Large intestine (tissue), 12 donors: ENCODE data around the gene ACOT13. TPM values are rescaled to one million over a fixed set of nuclear protein-coding genes. Genes with fewer than 3 reads are reported as not detected.
A peak's percentile ranks its signal among the peaks of the same experiment; 100 is the strongest.

Source experiments
- DNase-seq, 2 donors: peaks; one replicate each; pipeline versions ENCODE4 v3.0.0 to v3.0.0-alpha.2; 2013
- H3K27ac ChIP-seq: one replicate; pipeline ENCODE4 v1.5.1; 2013; ENCODE audit warnings: low read length
- H3K27me3 ChIP-seq: 2 replicates; pipeline ENCODE4 v1.6.1; 2013; ENCODE audit warnings: low read length; ENCODE audit not compliant: control insufficient read depth, insufficient read depth
- H3K36me3 ChIP-seq: 2 replicates; pipeline ENCODE4 v1.6.1; 2013; ENCODE audit warnings: low read length; ENCODE audit not compliant: control insufficient read depth, insufficient read depth
- H3K4me1 ChIP-seq: one replicate; pipeline ENCODE4 v1.6.1; 2013; ENCODE audit warnings: low read length; ENCODE audit not compliant: control insufficient read depth, insufficient read depth
- H3K4me3 ChIP-seq: one replicate; pipeline ENCODE4 v1.5.1; 2013; ENCODE audit warnings: low read length
- H3K9me3 ChIP-seq: one replicate; pipeline ENCODE4 v1.6.1; 2013; ENCODE audit warnings: mild to moderate bottlenecking, low read depth, low read length, moderate library complexity; ENCODE audit not compliant: control insufficient read depth
- WGBS: methylation state at CpG from one replicate; pipeline ENCODE4 v1.1.5; 2013; ENCODE audit warnings: low lambda C conversion rate; ENCODE audit not compliant: insufficient coverage; 5-methylcytosine and 5-hydroxymethylcytosine counted together
- long read RNA-seq, 11 donors: transcript quantifications; one replicate each; lab custom pipeline, GENCODE V29; 2026
- polyA plus RNA-seq: library from polyadenylated mRNA; unstranded; fragments of 120-200 nt; gene quantifications from one replicate; pipeline ENCODE4 v1.2.1, GENCODE V29; 2013

ACOT13 gene
- 17.6 TPM for polyA plus RNA-seq
- long read RNA-seq, donor 1, full-length matches to known transcripts: 20 of 20 reads
- long read RNA-seq, donor 1, partial matches to known transcripts: 0 of 20 reads
- long read RNA-seq, donor 1, other reads (novel, unspliced or antisense): 0 of 20 reads
- long read RNA-seq, donor 2, full-length matches to known transcripts: 34 of 39 reads
- long read RNA-seq, donor 2, partial matches to known transcripts: 5 of 39 reads
- long read RNA-seq, donor 2, other reads (novel, unspliced or antisense): 0 of 39 reads
- long read RNA-seq, donor 3, full-length matches to known transcripts: 50 of 221 reads
- long read RNA-seq, donor 3, partial matches to known transcripts: 41 of 221 reads
- long read RNA-seq, donor 3, other reads (novel, unspliced or antisense): 130 of 221 reads
- long read RNA-seq, donor 4, full-length matches to known transcripts: 4 of 4 reads
- long read RNA-seq, donor 4, partial matches to known transcripts: 0 of 4 reads
- long read RNA-seq, donor 4, other reads (novel, unspliced or antisense): 0 of 4 reads
- long read RNA-seq, donor 5, full-length matches to known transcripts: 36 of 42 reads
- long read RNA-seq, donor 5, partial matches to known transcripts: 6 of 42 reads
- long read RNA-seq, donor 5, other reads (novel, unspliced or antisense): 0 of 42 reads
- long read RNA-seq, donor 6, full-length matches to known transcripts: 25 of 188 reads
- long read RNA-seq, donor 6, partial matches to known transcripts: 26 of 188 reads
- long read RNA-seq, donor 6, other reads (novel, unspliced or antisense): 137 of 188 reads
- long read RNA-seq, donor 7, full-length matches to known transcripts: 24 of 32 reads
- long read RNA-seq, donor 7, partial matches to known transcripts: 8 of 32 reads
- long read RNA-seq, donor 7, other reads (novel, unspliced or antisense): 0 of 32 reads
- long read RNA-seq, donor 8, full-length matches to known transcripts: 45 of 232 reads
- long read RNA-seq, donor 8, partial matches to known transcripts: 187 of 232 reads
- long read RNA-seq, donor 8, other reads (novel, unspliced or antisense): 0 of 232 reads
- long read RNA-seq, donor 9, full-length matches to known transcripts: 59 of 84 reads
- long read RNA-seq, donor 9, partial matches to known transcripts: 20 of 84 reads
- long read RNA-seq, donor 9, other reads (novel, unspliced or antisense): 5 of 84 reads
- long read RNA-seq, donor 10, full-length matches to known transcripts: 23 of 177 reads
- long read RNA-seq, donor 10, partial matches to known transcripts: 154 of 177 reads
- long read RNA-seq, donor 10, other reads (novel, unspliced or antisense): 0 of 177 reads
- long read RNA-seq, donor 11, full-length matches to known transcripts: 16 of 60 reads
- long read RNA-seq, donor 11, partial matches to known transcripts: 44 of 60 reads
- long read RNA-seq, donor 11, other reads (novel, unspliced or antisense): 0 of 60 reads

DNA sequence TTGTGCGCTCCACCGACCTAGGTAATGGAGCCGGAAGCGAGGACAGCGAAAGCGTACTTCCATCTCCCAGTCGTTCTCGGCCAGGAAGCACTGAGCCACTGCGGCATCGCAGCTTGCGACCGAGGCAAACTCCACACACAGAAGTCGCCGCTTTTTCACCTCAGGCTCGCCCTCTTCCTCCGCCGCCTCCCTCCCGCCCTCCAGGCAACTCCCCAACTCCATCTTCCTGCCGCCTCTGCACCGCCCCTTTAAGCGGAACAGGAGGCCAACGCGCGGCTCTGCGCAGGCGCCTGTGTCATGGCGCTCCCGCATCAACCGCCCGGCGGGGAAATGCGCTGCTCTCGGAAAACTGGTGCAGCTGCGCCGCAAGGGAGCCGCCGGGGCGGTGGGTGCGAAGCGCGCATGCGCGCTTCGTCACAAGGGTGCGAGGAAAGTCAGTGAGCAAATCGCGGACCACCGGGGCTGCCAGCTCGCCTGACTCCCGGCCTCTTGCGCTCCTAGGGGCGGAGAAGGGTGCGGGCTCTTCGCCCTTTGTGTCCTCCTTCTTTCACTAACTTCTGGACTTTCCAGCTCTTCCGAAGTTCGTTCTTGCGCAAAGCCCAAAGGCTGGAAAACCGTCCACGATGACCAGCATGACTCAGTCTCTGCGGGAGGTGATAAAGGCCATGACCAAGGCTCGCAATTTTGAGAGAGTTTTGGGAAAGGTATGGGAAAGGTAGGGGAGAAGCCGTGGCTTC is at the start of gene ACOT13, which contains the start of gene TDP2:
TSS of gene ACOT13 (plus strand) at position 437 of the 737 bp plus-strand sequence. CDS start at position 624, 187 bp downstream.
TSS of gene TDP2 (minus strand) at position 259 of the 737 bp plus-strand sequence. CDS start at position 222, 37 bp downstream.
- Histone ChIP-seq H3K27me3 (no peaks in the 10 kb centered on the region), H3K27ac (peak within 1 kb of the TSS; percentile 97), H3K4me3 (peak within 1 kb of the TSS; percentile 77), H3K9me3 (no peaks in the 10 kb centered on the region), H3K36me3 (peaks cover 9% of the 10 kb centered on the region), H3K4me1 (peaks cover 19% of the 10 kb centered on the region)
- DNase-seq: peak; percentile 98 to 99
- WGBS: no CpG with 5 or more reads among the region's 62 CpGs

DNA sequence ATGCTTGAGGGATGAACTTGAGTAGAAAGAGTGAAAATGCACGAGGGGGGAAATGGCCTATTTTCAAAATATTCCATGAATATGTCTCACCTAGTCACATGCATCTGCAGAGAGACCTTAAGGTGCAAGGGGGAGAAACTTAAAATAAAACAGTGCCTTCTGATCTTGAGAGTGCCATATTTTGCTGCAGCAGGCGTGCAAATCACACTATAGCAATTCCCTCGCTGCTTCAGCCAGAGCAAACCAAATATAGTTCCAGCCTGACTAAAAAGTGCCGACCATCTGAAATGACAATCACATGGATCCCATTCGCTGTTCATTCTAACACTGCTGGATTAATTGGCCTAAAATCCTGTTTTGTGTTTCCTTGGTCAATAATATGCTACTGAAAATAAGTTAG is 47.2 kb upstream of the ACOT13 start:
- H3K4me1 ChIP-seq: no peaks in the 10 kb centered on the region
- H3K36me3 ChIP-seq: no peaks in the 10 kb centered on the region
- WGBS: 92% methylated on average over 2 of the region's 5 CpGs
- no peak for DNase-seq
- H3K27me3 ChIP-seq: no peaks in the 10 kb centered on the region
- no peaks in the 10 kb centered on the region for H3K9me3 ChIP-seq
- H3K4me3 ChIP-seq: no peak overlapping the region
- H3K27ac ChIP-seq: no peak overlapping the region

DNA sequence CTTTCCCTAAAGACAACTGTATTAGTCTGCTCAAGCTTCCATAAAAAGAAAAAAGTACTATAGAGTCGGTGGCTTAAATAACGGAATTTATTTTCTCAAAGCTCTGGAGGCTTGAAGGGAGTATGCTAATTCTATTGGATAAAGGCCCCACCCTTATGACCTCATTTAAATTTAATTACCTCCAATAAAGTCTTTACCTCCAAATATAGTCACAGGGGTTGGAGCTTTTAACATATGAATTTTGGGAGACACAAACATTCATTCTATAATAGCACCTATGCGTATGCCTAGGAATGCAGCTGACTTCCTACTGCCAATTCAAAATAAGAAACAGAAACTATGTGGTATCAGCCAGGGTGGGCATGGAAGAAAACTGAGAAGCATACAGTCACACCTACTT is 46.2 kb upstream of the ACOT13 start:
- Histone ChIP-seq H3K27me3 (no peaks in the 10 kb centered on the region), H3K4me1 (no peaks in the 10 kb centered on the region), H3K27ac (no peak overlapping the region), H3K4me3 (no peak overlapping the region), H3K36me3 (no peaks in the 10 kb centered on the region), H3K9me3 (no peaks in the 10 kb centered on the region)
- no CpG with 5 or more reads among the region's 3 CpGs for WGBS
- DNase-seq: no peak

DNA sequence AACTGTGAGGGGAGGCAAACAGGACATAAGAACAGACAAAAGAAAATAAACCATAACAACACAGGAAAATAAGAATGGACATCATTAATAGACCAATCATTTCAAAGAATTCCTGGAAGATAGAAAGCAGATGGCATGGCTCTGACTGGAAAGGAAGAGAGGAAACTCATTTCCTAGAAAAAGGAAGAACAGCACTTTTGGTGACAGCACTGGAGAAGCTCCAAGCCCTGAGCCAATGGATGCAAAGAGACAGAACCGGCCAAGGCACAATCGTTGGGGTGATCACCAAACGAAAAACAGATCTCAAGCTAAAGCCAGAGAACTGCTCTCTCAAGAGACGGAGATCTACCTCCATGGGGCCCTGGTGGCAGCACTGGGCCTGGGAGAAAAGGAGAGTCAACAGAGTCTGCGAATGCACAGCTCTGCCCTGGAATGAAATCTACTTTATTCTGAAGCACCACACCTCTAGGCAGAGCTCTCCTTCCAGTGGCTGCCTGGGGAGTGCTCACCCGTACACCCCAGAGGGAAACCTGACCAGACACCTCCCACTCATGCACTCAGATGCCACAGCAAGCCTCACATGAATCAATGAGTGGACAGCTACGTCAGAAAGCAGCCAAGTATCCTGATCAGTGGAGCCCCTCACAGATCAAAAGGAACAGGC is 45.1 kb upstream of the ACOT13 start:
- Histone ChIP-seq H3K4me1 (no peaks in the 10 kb centered on the region), H3K27me3 (no peaks in the 10 kb centered on the region), H3K27ac (no peak overlapping the region), H3K36me3 (no peaks in the 10 kb centered on the region), H3K4me3 (no peak overlapping the region), H3K9me3 (no peaks in the 10 kb centered on the region)
- no CpG with 5 or more reads among the region's 7 CpGs for WGBS
- DNase-seq: no peak

DNA sequence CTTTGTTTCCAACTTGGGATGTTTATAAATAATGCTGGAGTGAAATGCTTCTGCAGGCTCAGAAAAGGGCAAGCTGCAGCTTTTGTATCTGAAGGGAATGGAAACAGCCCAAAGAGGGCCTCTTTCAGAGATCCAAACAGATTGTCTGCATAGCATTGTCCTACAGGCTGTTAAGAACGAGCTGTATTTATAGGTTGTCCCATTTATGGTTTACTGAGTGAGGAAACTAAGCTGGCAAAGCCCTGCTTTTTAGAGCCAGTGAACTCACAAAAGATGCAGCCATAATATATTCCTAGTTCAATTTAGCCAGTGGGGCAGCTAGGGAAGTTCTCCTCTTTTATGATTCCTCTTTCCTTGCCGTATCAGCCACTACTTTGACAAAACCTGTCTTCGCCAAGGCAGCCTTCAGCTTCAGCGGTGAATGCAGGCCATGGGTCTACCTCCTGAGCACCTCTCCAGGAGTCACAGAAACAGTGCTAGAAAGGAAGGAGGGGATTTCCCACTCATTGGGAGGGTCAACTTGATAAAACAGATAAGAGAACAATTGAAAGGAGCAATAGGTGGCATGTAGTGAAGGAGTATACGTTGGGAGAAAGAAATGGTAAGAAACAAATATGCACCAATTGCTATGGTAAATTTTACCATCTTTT is 35.9 kb upstream of the ACOT13 start:
- no peak for DNase-seq
- Histone ChIP-seq H3K36me3 (no peaks in the 10 kb centered on the region), H3K4me3 (no peak overlapping the region), H3K27me3 (no peaks in the 10 kb centered on the region), H3K9me3 (no peaks in the 10 kb centered on the region), H3K4me1 (no peaks in the 10 kb centered on the region), H3K27ac (no peak overlapping the region)
- 53% methylated on average over 2 of the region's 5 CpGs for WGBS

DNA sequence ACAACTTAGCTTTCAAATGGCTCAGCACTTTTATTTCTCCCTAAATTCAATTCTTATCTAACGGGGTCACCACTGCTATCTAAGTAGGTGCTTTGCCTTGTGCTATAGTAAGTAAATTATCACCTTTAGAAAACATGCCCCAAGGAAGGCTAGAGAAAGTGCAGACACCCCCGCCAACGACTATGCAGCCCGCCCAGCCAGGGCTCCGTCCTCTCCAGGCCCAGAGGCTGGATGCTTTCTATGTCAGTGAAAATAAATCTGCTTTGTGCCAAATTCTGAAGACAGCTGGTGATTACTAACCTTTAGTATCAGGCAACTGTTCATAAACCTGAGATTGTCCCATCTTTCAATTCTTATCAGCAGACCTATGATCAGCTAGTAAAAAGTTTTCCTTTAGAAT is 35.2 kb upstream of the ACOT13 start:
- DNase-seq: no peak
- no peak overlapping the region for H3K4me3 ChIP-seq
- no peaks in the 10 kb centered on the region for H3K4me1 ChIP-seq
- H3K27me3 ChIP-seq: no peaks in the 10 kb centered on the region
- H3K27ac ChIP-seq: no peak overlapping the region
- H3K9me3 ChIP-seq: no peaks in the 10 kb centered on the region
- no peaks in the 10 kb centered on the region for H3K36me3 ChIP-seq
- no CpG with 5 or more reads among the region's 5 CpGs for WGBS

DNA sequence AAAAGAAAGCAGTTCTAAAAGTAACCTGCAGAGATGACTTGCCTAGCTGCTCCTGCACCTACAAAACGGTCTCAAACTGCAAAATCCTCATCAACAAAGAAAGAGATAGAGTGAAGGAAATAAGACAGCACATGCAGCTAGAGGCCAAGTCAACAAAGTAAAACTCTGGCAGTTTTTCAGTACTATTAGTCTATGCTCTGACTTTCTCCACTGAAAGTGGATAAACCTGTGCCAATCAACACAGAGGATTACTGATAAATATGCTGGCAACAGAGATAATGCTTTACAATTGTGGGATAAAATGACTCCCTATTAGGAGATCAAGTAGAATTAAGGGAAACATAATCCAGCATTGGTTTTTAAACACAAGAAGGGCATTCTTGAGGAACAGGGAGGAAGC is 34.3 kb upstream of the ACOT13 start:
- H3K4me3 ChIP-seq: no peak overlapping the region

DNA sequence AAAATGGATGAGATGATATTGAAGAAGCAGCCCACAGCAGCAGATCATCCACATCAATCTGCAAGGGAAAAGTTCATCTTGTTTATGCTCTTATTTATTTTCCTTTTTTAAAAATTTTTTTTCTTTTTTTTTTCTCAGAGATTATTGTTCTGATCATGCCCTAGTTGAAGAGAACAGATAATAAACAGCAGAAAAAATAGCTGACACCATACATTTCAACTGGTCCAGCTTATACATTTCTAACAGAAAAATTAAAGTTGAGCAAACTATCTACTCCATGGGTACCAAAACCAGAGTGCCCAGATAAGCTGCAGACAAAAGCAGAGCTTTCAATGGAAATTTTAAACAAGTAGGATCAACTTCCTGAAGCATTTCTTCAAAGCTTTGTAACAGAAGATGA is 30.2 kb upstream of the ACOT13 start:
- Histone ChIP-seq H3K4me3 (no peak overlapping the region), H3K27me3 (no peaks in the 10 kb centered on the region), H3K27ac (no peak overlapping the region), H3K9me3 (no peaks in the 10 kb centered on the region), H3K36me3 (no peaks in the 10 kb centered on the region), H3K4me1 (no peaks in the 10 kb centered on the region)
- no peak for DNase-seq

More for the DNA sequence above, 34.3 kb upstream of the ACOT13 start:
- Histone ChIP-seq H3K27ac (no peak overlapping the region), H3K36me3 (no peaks in the 10 kb centered on the region), H3K9me3 (no peaks in the 10 kb centered on the region), H3K4me1 (no peaks in the 10 kb centered on the region), H3K27me3 (no peaks in the 10 kb centered on the region)
- no peak for DNase-seq
- 20% methylated on average over 1 of the region's 1 CpG for WGBS

DNA sequence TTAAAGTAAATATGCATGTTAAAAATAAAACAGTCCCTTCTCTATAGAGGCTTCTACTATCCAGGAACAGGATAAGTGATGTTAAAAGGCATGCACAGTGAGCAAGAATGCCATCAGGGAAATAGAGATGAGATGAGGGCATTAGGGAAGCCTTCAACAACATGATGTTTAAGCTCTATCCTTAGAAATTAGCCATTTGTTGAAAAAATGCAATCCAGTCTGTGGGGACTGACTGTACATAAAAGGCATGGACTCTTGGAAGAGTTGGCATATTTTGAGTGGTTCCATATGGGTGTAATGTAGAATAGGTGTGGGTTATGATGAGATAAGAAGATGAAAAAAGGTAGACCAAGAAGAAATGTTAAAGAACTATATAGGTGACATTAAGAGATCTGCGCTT is 26.7 kb upstream of the ACOT13 start:
- 100% methylated on average over 1 of the region's 1 CpG for WGBS
- Histone ChIP-seq H3K9me3 (no peaks in the 10 kb centered on the region), H3K4me1 (no peaks in the 10 kb centered on the region), H3K27me3 (no peaks in the 10 kb centered on the region), H3K27ac (no peak overlapping the region), H3K36me3 (no peaks in the 10 kb centered on the region), H3K4me3 (no peak overlapping the region)
- DNase-seq: no peak
